EH (cell line): ENCODE data around the gene SLC25A45.

Experiments used
- DNase-seq: peaks from one replicate; pipeline ENCODE4 v3.0.0-alpha.2; 2015; ENCODE audit warnings: low read depth

Gene SLC25A45

GRCh38 chr11:65382033-65382803 lies at the start of gene SLC25A45:
SLC25A45 (minus strand) TSS chr11:65382646; CDS start chr11:65381951, 695 bp downstream.
- peak; percentile 100 for DNase-seq

- peak; percentile 60 for DNase-seq
Observed at GRCh38 chr11:65431451-65432099, 49.1 kb upstream of the SLC25A45 start.

GRCh38 chr11:65430406-65431217 lies 48.2 kb upstream of the SLC25A45 start:
- DNase-seq = peak; percentile 75

- peak; percentile 84 for DNase-seq
Observed at GRCh38 chr11:65429724-65430405, 47.4 kb upstream of the SLC25A45 start.

- peak; percentile 78 for DNase-seq
Observed at GRCh38 chr11:65429068-65429681, 46.7 kb upstream of the SLC25A45 start.

GRCh38 chr11:65428578-65429067 lies 46.2 kb upstream of the SLC25A45 start:
- no peak for DNase-seq

GRCh38 chr11:65427691-65428577 lies 45.5 kb upstream of the SLC25A45 start:
- DNase-seq = peak; percentile 82

- peak; percentile 75 for DNase-seq
Observed at GRCh38 chr11:65426839-65427690, 44.6 kb upstream of the SLC25A45 start.

- DNase-seq = peak; percentile 86
Observed at GRCh38 chr11:65425971-65426838, 43.8 kb upstream of the SLC25A45 start.

- peak; percentile 79 for DNase-seq
Observed at GRCh38 chr11:65425105-65425970, 42.9 kb upstream of the SLC25A45 start.

- DNase-seq = peak; percentile 74
Observed at GRCh38 chr11:65424205-65425104, 42.0 kb upstream of the SLC25A45 start.

- peak; percentile 54 for DNase-seq
Observed at GRCh38 chr11:65423516-65424204, 41.2 kb upstream of the SLC25A45 start.

GRCh38 chr11:65422633-65423515 lies 40.4 kb upstream of the SLC25A45 start, which contains the start of gene NEAT1:
NEAT1 (plus strand) TSS chr11:65422798.
- peak; percentile 97 for DNase-seq

- DNase-seq = peak; percentile 96
Observed at GRCh38 chr11:65421794-65422632, 39.6 kb upstream of the SLC25A45 start.
